ENCODE results near the gene GALNTL6.

Gene GALNTL6

GRCh38 chr4:172989984-172990820 is 1177.0 kb downstream of the GALNTL6 start:
- no peak for DNase-seq (ENCODE audit: low spot score)

GRCh38 chr4:172992648-172993378 is 1179.6 kb downstream of the GALNTL6 start:
- DNase-seq (ENCODE audit: low spot score), result no peak

GRCh38 chr4:172995161-172995560 is 1182.0 kb downstream of the GALNTL6 start:
- no peak for DNase-seq (ENCODE audit: low spot score)

GRCh38 chr4:172995704-172996103 is 1182.5 kb downstream of the GALNTL6 start:
- DNase-seq (ENCODE audit: low spot score), result no peak

GRCh38 chr4:172996571-172997216 is 1183.5 kb downstream of the GALNTL6 start:
- no peak for DNase-seq (ENCODE audit: low spot score)

GRCh38 chr4:172997217-172997609 is 1184.0 kb downstream of the GALNTL6 start:
- no peak for DNase-seq (ENCODE audit: low spot score)

GRCh38 chr4:172997856-172998255 is 1184.7 kb downstream of the GALNTL6 start:
- no peak for DNase-seq (ENCODE audit: low spot score)

- DNase-seq (ENCODE audit: low spot score), result no peak
Observed at GRCh38 chr4:172998527-172999469, 1185.6 kb downstream of the GALNTL6 start.

- no peak for DNase-seq (ENCODE audit: low spot score)
Observed at GRCh38 chr4:173001571-173001970, 1188.4 kb downstream of the GALNTL6 start.

- no peak for DNase-seq (ENCODE audit: low spot score)
Observed at GRCh38 chr4:173002830-173003561, 1189.8 kb downstream of the GALNTL6 start.

GRCh38 chr4:173005912-173006633 is 1192.9 kb downstream of the GALNTL6 start:
- no peak for DNase-seq (ENCODE audit: low spot score)

GRCh38 chr4:173008436-173008835 is 1195.2 kb downstream of the GALNTL6 start:
- no peak for DNase-seq (ENCODE audit: low spot score)

GRCh38 chr4:173009129-173009823 is 1196.1 kb downstream of the GALNTL6 start:
- no peak for DNase-seq (ENCODE audit: low spot score)

- no peak for DNase-seq (ENCODE audit: low spot score)
Observed at GRCh38 chr4:173012608-173013007, 1199.4 kb downstream of the GALNTL6 start.

- DNase-seq (ENCODE audit: low spot score), result peak; percentile 63
Observed at GRCh38 chr4:173013232-173013930, 1200.2 kb downstream of the GALNTL6 start.

GRCh38 chr4:173014113-173014558 is 1200.9 kb downstream of the GALNTL6 start:
- DNase-seq (ENCODE audit: low spot score), result no peak

- no peak for DNase-seq (ENCODE audit: low spot score)
Observed at GRCh38 chr4:173014836-173015235, 1201.6 kb downstream of the GALNTL6 start.

GRCh38 chr4:173017802-173018201 is 1204.6 kb downstream of the GALNTL6 start:
- DNase-seq (ENCODE audit: low spot score), result no peak

- DNase-seq (ENCODE audit: low spot score), result no peak
Observed at GRCh38 chr4:173018446-173018845, 1205.2 kb downstream of the GALNTL6 start.

Data from CD4-positive, alpha-beta T cell treated with Interleukin-2 at 100 ng/mL for 4 hours (primary cell).